K562 treated with DMSO at 1 percent for 24 hours (cell line): ENCODE measurements around the gene GIN1. TPM values are rescaled to one million over a fixed set of nuclear protein-coding genes. Genes with fewer than 3 reads are reported as not detected.

Source experiments
- total RNA-seq: library from RNA; unstranded; fragments of 300-600 nt; gene quantifications from 2 replicates; pipeline ENCODE4 v1.2.3, GENCODE V29; 2022; ENCODE audit warnings: low read depth; ENCODE audit not compliant: insufficient read depth

The GIN1 gene
- total RNA-seq: 1.6 and 2.8 TPM in 2 replicates

GRCh38 chr5:103119765-103120606 lies at the start of gene GIN1, which contains the start of gene PPIP5K2:
Gene GIN1 (minus strand): TSS chr5:103120138. CDS start chr5:103108707, 11,431 bp downstream.
Gene PPIP5K2 (plus strand): TSS chr5:103120301. CDS start chr5:103129590, 9,289 bp downstream.

Other genes with a start within 250 kb of the GIN1 start
- gene PPIP5K2, start 163 bp upstream of the GIN1 start, total RNA-seq: 20.2 and 20.3 TPM in 2 replicates
- 5.0 and 5.2 TPM in 2 replicates for gene MACIR, start 138.6 kb upstream of the GIN1 start, total RNA-seq